NT2/D1 (cell line): ENCODE measurements around the gene ACAD8.

Experiments used
- SUZ12 ChIP-seq: IDR thresholded peaks from 2 replicates; pipeline ENCODE4 v1.6.1; 2011; ENCODE audit not compliant: insufficient read length, insufficient read depth; ENCODE audit errors: extremely low read depth
- YY1 ChIP-seq: IDR thresholded peaks from 2 replicates; pipeline ENCODE4 v1.6.1; 2011; ENCODE audit not compliant: insufficient read length, insufficient read depth

DNA sequence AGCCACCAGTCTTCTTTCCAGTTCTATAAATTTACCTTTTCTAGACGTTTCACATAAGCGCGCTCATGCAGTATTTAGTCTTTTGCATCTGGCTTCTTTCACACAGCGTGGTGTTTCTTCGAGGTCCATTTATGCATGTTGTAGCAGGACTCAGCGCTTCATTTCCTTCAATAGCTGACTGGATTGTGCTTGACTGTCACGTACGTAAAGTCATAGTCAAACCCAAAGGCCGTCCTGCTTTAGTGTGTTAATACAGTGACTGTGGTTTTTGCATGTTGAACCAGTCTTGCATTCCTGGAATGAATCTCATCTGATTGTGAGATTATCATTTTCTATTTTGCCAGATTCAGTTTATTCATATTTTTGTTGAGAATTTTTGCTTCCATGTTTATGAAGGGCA, 41.3 kb downstream of the ACAD8 start:
- TF ChIP-seq SUZ12: no peak
- TF ChIP-seq YY1: no peak
